ENCODE results near the gene BMI1.

GRCh38 chr10:22368402-22368801, 47.5 kb downstream of the BMI1 start:
- TF ChIP-seq POLR2A (IDR thresholded peaks at IDR 0.05) = no peak
- no peak for TF ChIP-seq POLR2AphosphoS5 (IDR thresholded peaks at IDR 0.05)
